Activated naive CD4-positive, alpha-beta T cell treated with anti-CD3 and anti-CD28 coated beads, Interleukin-2, amount 50 U/mL, for 72 hours (primary cell): ENCODE results near the gene ARHGEF38. TPM values are rescaled to one million over a fixed set of nuclear protein-coding genes. Genes with fewer than 3 reads are reported as not detected.
"Not testable (repeated sequence)": the region's sequence is repeated elsewhere in the genome, so short reads cannot be mapped to it uniquely, and the experiment has no call there.

Experiments used
- ATAC-seq, 2 donors: fragments of 150-1000 bp; cut with Tn5 transposase; 2 replicates each; pipeline ENCODE4 v1.10.0; 2021; ENCODE audit warnings: mild to moderate bottlenecking in 2 of 2, moderate library complexity in 2 of 2
- DNase-seq, 2 donors: peaks; one replicate each; pipeline ENCODE4 v3.0.0; 2021 to 2022; ENCODE audit warnings: low spot score in 2 of 2
- H3K27ac Mint-ChIP-seq, 2 donors: one replicate each; pipeline ENCODE4 v1.8.0; 2022; ENCODE audit warnings: mild to moderate bottlenecking in 2 of 2, mixed read lengths in 2 of 2
- H3K36me3 Mint-ChIP-seq, 2 donors: one replicate each; pipeline ENCODE4 v1.8.0; 2022; ENCODE audit warnings: mixed read lengths in 2 of 2
- H3K9me3 Mint-ChIP-seq, 2 donors: one replicate each; pipeline ENCODE4 v1.8.0; 2022; ENCODE audit warnings: mixed read lengths in 2 of 2
- total RNA-seq, 2 donors: library from RNA; stranded (reverse); gene quantifications; one replicate each; pipeline ENCODE4 v1.2.3, GENCODE V29; 2022

The ARHGEF38 gene
- total RNA-seq, 2 donors from 2014 or later, result not detected

GRCh38 chr4:105709081-105709450 lies 156.6 kb downstream of the ARHGEF38 start:
- Mint-ChIP-seq H3K27ac (peak overlapping the region; percentile 78 to 96), H3K36me3 (peaks cover 19 to 24% of the 10 kb centered on the region in 2 donors), H3K9me3 (no peaks in the 10 kb centered on the region)
- ATAC-seq, result peak; percentile 39 to 54
- DNase-seq, result peak; percentile 11 to 55

GRCh38 chr4:105710012-105710600 lies 157.7 kb downstream of the ARHGEF38 start:
- Mint-ChIP-seq H3K27ac (no peak overlapping the region), H3K9me3 (no peaks in the 10 kb centered on the region), H3K36me3 (peaks cover 19 to 24% of the 10 kb centered on the region in 2 donors)
- no peak for ATAC-seq
- DNase-seq, result no peak

DNA sequence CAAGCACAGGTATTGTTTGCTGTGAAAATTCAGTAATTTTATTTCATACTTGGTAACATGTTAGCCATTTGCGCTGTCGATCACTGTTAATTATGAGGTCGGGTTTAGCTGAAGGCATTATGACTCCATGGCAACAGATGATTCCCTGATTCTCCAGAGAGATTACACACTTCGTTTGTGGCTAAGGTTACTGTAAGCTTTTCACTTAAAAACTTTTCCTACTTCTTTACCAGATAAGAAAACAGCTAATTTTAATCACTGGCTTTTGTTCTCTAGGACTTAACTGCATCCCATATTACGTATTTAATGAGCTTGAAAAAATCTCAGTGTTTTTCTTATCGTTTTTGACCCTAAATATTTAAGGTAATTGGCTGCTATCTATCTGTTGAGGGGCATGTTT lies 158.3 kb downstream of the ARHGEF38 start:
- ATAC-seq (no peak), DNase-seq (no peak)
- Mint-ChIP-seq H3K9me3 (no peaks in the 10 kb centered on the region), H3K36me3 (peaks cover 19 to 24% of the 10 kb centered on the region in 2 donors), H3K27ac (no peak overlapping the region)

DNA sequence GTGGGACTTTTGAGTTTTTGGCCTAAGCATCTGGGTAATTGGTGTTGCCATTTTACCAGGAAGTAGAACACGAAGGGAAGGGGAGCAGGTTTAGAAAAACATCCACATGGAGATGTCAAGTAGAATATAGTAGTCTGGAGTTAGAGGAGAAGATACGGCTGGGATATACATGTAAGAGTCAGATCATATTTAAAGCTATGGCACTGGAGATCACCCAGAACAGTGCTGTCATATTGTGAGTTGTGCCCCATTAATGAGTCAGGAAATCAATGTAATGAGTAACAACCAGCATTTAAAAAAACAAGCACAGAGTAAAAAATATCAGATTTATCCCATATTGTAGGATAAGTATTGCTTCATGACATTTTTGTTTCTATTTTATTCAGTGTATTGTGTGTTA lies 160.3 kb downstream of the ARHGEF38 start:
- Mint-ChIP-seq H3K36me3 (peaks cover 3 to 16% of the 10 kb centered on the region in 2 donors), H3K9me3 (no peaks in the 10 kb centered on the region), H3K27ac (no peak overlapping the region)
- no peak for DNase-seq
- no peak for ATAC-seq

DNA sequence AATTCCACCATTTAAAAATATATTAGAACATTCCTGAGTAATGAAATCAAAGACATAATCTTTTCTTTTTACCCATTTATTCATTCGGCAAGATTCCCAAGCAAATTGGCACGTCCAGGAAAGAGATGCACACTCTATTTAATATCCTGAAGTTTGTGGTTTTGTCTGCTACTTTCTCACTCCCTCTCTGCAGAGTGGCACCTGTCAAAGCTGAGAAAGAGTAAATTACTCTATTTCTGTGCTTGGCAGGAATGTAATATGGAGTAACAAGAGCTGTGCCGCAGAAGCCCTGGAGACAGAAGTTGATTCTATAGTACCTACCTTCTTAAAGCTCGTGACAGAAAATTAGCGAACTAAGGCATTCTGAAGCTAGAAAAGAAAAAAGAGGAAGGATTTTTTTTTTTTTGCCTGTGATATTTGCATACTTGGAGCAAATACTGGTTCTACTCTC lies 161.7 kb downstream of the ARHGEF38 start:
- ATAC-seq, result no peak
- no peaks in the 10 kb centered on the region for H3K9me3 Mint-ChIP-seq

GRCh38 chr4:105714932-105715331 lies 162.5 kb downstream of the ARHGEF38 start:
- H3K27ac Mint-ChIP-seq, result no peak overlapping the region
- ATAC-seq, result no peak
- no peaks in the 10 kb centered on the region for H3K9me3 Mint-ChIP-seq
- DNase-seq, result no peak
- H3K36me3 Mint-ChIP-seq, result no peaks in the 10 kb centered on the region

More for the DNA sequence above, 161.7 kb downstream of the ARHGEF38 start:
- no peak for DNase-seq
- peaks cover 0 to 5% of the 10 kb centered on the region in 2 donors for H3K36me3 Mint-ChIP-seq
- no peak overlapping the region for H3K27ac Mint-ChIP-seq

- no peak overlapping the region for H3K27ac Mint-ChIP-seq
- DNase-seq (no peak), ATAC-seq (no peak)
- no peaks in the 10 kb centered on the region for H3K9me3 Mint-ChIP-seq
- H3K36me3 Mint-ChIP-seq, result no peaks in the 10 kb centered on the region
These were observed 163.4 kb downstream of the ARHGEF38 start for GRCh38 chr4:105715692-105716278.

- Mint-ChIP-seq H3K9me3 (no peaks in the 10 kb centered on the region), H3K27ac (no peak overlapping the region), H3K36me3 (no peaks in the 10 kb centered on the region)
- no peak for ATAC-seq
- DNase-seq, result no peak
These were observed 166.8 kb downstream of the ARHGEF38 start for GRCh38 chr4:105719204-105719603.

DNA sequence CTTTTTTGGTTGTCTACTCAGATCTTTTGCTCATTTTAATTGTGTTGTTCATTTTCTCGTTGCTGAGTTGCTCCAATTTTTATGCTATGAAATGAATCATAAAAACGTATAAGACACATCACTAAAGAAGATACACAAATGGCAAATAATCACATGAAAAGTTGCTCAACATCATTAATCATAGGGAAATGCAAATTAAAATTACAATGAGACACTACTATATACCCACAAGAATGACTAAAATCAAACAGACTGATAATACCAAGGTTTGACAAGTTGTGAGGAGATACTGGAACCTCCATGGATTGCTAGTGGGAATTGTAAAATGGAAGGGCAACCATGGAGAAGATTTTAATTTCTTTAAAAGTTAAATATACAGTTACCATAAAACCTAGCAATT lies 173.2 kb downstream of the ARHGEF38 start:
- DNase-seq, result no peak
- ATAC-seq, result no peak
- H3K36me3 Mint-ChIP-seq, result peaks cover 14% of the 10 kb centered on the region in 2 donors
- H3K27ac Mint-ChIP-seq, result no peak overlapping the region
- peaks cover 0 to 5% of the 10 kb centered on the region in 2 donors for H3K9me3 Mint-ChIP-seq

GRCh38 chr4:105729895-105730294 lies 177.5 kb downstream of the ARHGEF38 start:
- DNase-seq, ATAC-seq, H3K27ac Mint-ChIP-seq: not testable (repeated sequence)
- Mint-ChIP-seq H3K36me3 (peaks cover 47 to 52% of the 10 kb centered on the region in 2 donors), H3K9me3 (peaks cover 17 to 22% of the 10 kb centered on the region in 2 donors)

Other genes starting within 250 kb of the ARHGEF38 start
- gene PPA2, start 78.6 kb upstream of the ARHGEF38 start, total RNA-seq, result 10 to 100 TPM; 45.2 to 81.1 TPM
- 10 to 100 TPM; 16.3 to 20.9 TPM for gene INTS12, start 156.1 kb downstream of the ARHGEF38 start, total RNA-seq
- 10 to 100 TPM in 1 of 2 donors, 1 to 10 TPM in 1; 7.4 to 15.7 TPM for gene GSTCD, start 156.2 kb downstream of the ARHGEF38 start, total RNA-seq